ENCODE measurements around the gene LZTR1. TPM values are rescaled to one million over a fixed set of nuclear protein-coding genes. Genes with fewer than 3 reads are reported as not detected.

LZTR1 gene
- total and polyA plus RNA-seq, 2 of the 4 experiments (the other 2 are of a cell fraction), result 22.8 to 41.3 TPM

GRCh38 chr22:20944042-20944441, 38.1 kb upstream of the LZTR1 start:
- no peak for DNase-seq
- BruUV-seq (replicated peaks), result no TSS peak
- H3K27me3 ChIP-seq (ENCODE audit: control insufficient read depth, insufficient read depth, low read length), result no peaks in the 10 kb centered on the region
- H3K4me3 ChIP-seq (ENCODE audit: insufficient read depth, low read depth, low read length), result no peak overlapping the region
- no peak overlapping the region for H2BK120ac ChIP-seq (ENCODE audit: low read depth, low read length)
- H2AK9ac ChIP-seq (replicated peaks; ENCODE audit: low read depth, low read length, poor library complexity), result no peak overlapping the region
- in situ Hi-C loops (cut with MboI; ENCODE audit: low sequenced_read_pairs) (no loop called here), intact Hi-C loops (cut with micrococcal nuclease) (no loop called here), dilution Hi-C loops (cut with HindIII; ENCODE audit: low sequenced_read_pairs, unreplicated experiment) (no loop called here)
- H2BK20ac ChIP-seq (ENCODE audit: low read depth, low read length), result no peak overlapping the region
- no peak overlapping the region for H3K23ac ChIP-seq (ENCODE audit: low read depth, low read length)
- H3K56ac ChIP-seq (ENCODE audit: extremely low read depth, insufficient read depth, low read length), result no peak overlapping the region
- no peak for TF ChIP-seq MAFK (IDR thresholded peaks at IDR 0.05; ENCODE audit: low read depth, low read length)
- TF ChIP-seq CHD1 (IDR thresholded peaks at IDR 0.05; ENCODE audit: low read depth, low read length), result no peak
- H3K9me3 ChIP-seq (ENCODE audit: control insufficient read depth, insufficient read depth, low read length), result no peaks in the 10 kb centered on the region
- peaks cover 96% of the 10 kb centered on the region for H4K20me1 ChIP-seq (ENCODE audit: insufficient read depth, low read length)
- no peak overlapping the region for H2BK15ac ChIP-seq (ENCODE audit: low read depth, low read length)
- no peak for ATAC-seq (ENCODE audit: low read depth)
- H3K4ac ChIP-seq (ENCODE audit: low read depth, low read length), result no peak overlapping the region
- ChIA-PET POLR2A (ENCODE audit: unreplicated experiment) (no interaction called here), CTCF (interaction anchor here (0.6 to 1.1 kb wide), 3 partner anchors 10 to 39 kb away, joined by 3 to 5 read pairs (median 4); partner anchors contain the start of gene CRKL)
- no peak overlapping the region for H3K18ac ChIP-seq (ENCODE audit: low read depth, low read length)
- H3K14ac ChIP-seq (replicated peaks; ENCODE audit: low read depth, low read length), result no peak overlapping the region
- H4K8ac ChIP-seq (ENCODE audit: low read depth in 2 of 2, low read length in 2 of 2), result no peak overlapping the region
- H2AFZ ChIP-seq (replicated peaks; ENCODE audit: low read length, poor library complexity), result no peak overlapping the region
- H3K9me1 ChIP-seq (ENCODE audit: insufficient read depth, low read length), result peaks cover 26% of the 10 kb centered on the region
- no peak overlapping the region for H4K91ac ChIP-seq (ENCODE audit: insufficient read depth, low read depth, low read length)
- no peak overlapping the region for H3K9ac ChIP-seq (ENCODE audit: low read depth, low read length)
- peaks cover 9 to 81% of the 10 kb centered on the region in 2 experiments for H3K79me1 ChIP-seq (ENCODE audit: low read depth in 1 of 2, low read length in 2 of 2)
- peaks cover 9% of the 10 kb centered on the region for H3K4me1 ChIP-seq (ENCODE audit: control insufficient read depth, insufficient read depth, low read length)
- H2AK5ac ChIP-seq (ENCODE audit: low read depth, low read length), result no peak overlapping the region
- H3K27ac ChIP-seq (ENCODE audit: insufficient read depth, low read length), result no peak overlapping the region
- peaks cover 4% of the 10 kb centered on the region for H3K36me3 ChIP-seq (ENCODE audit: control insufficient read depth, insufficient read depth, low read length)
- H3K4me2 ChIP-seq (ENCODE audit: low read depth, low read length), result no peak overlapping the region
- WGBS, 2 experiments (ENCODE audit: extremely low coverage in 2 of 2, insufficient read length in 1 of 2), result no CpG with 5 or more reads among the region's 1 CpG
- no peak overlapping the region for H2BK5ac ChIP-seq (ENCODE audit: low read depth, low read length, poor library complexity, severe bottlenecking)
- H4K5ac ChIP-seq (ENCODE audit: low read depth, low read length), result no peak overlapping the region
